IPS-15b (cell line): Measurements from ENCODE around the gene ITGB3BP.

ENCODE experiments used
- H3K27me3 ChIP-seq: one replicate; pipeline ENCODE4 v1.6.1; 2013; ENCODE audit warnings: low read length; ENCODE audit not compliant: control insufficient read depth, insufficient read depth
- H3K36me3 ChIP-seq: one replicate; pipeline ENCODE4 v1.6.1; 2013; ENCODE audit warnings: low read length; ENCODE audit not compliant: control insufficient read depth, insufficient read depth
- H3K4me1 ChIP-seq: one replicate; pipeline ENCODE4 v1.6.1; 2013; ENCODE audit warnings: mild to moderate bottlenecking, low read length; ENCODE audit not compliant: control insufficient read depth, insufficient read depth
- H3K4me3 ChIP-seq: one replicate; pipeline ENCODE4 v1.5.1; 2013; ENCODE audit warnings: low read depth, low read length
- H3K9ac ChIP-seq: one replicate; pipeline ENCODE4 v1.6.1; 2013; ENCODE audit warnings: low read depth, mild to moderate bottlenecking, low read length
- H3K9me3 ChIP-seq: one replicate; pipeline ENCODE4 v1.6.1; 2013; ENCODE audit warnings: mild to moderate bottlenecking, low read length; ENCODE audit not compliant: control insufficient read depth, insufficient read depth

Gene ITGB3BP

DNA sequence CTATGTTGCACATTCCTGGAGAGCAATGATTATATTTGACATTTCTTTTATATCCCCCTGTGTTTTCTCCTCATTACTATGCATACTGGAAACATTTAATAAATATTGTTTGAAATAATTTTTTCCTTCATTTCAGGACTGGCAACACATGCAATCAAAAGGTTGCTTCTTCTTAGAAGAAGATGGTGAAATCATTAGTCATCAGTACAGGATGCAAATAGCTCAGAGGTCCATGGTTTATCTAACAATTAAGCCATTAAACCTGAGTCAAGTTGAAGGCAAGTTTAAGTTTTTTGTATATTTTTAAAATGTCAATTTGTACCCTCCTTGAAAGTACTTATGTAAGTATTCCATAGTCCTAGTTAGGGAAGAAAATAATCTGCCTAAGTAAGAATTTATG, 22.8 kb upstream of the ITGB3BP start:
- Histone ChIP-seq H3K9ac (no peak overlapping the region), H3K4me1 (no peaks in the 10 kb centered on the region), H3K4me3 (no peak overlapping the region), H3K36me3 (no peaks in the 10 kb centered on the region), H3K9me3 (no peaks in the 10 kb centered on the region), H3K27me3 (no peaks in the 10 kb centered on the region)

DNA sequence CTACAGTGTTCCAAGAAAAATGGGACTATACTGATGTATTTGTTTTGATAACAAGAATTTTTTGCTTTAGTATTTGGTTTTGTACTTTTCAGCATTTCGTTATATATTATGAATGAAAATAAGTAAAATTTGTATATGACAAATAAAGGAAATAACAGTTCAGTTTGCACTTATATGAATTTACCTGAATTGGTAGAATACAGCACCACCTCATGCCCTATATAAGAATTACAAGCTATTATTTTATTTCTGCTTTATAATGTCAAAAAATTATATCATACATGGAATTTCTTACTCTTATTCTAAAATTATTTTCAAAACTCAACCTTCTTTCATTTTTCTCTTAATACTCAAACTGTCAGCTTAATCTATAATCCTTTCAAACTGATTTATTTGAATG, 14.9 kb upstream of the ITGB3BP start:
- Histone ChIP-seq H3K36me3 (no peaks in the 10 kb centered on the region), H3K4me1 (no peaks in the 10 kb centered on the region), H3K4me3 (no peak overlapping the region), H3K9ac (no peak overlapping the region), H3K9me3 (no peaks in the 10 kb centered on the region), H3K27me3 (no peaks in the 10 kb centered on the region)

DNA sequence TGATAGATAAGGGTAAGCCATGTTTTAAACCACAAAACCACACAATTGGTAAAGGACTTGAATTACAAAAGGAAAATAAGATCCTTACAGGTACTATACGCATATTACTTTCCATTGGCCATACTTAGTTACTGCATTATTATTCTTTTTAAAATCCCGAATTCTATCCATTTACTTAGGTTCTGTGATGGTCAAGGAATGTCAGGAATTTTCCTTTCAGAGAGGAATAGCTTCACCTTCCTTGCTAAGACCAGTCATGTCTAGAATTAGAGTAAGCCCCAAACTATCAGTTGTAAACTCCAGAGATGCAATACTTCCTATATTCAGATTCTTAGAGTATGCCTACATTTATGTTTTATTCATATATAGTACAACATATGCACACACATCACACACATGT, 14.0 kb upstream of the ITGB3BP start:
- Histone ChIP-seq H3K9ac (no peak overlapping the region), H3K27me3 (no peaks in the 10 kb centered on the region), H3K4me1 (no peaks in the 10 kb centered on the region), H3K36me3 (no peaks in the 10 kb centered on the region), H3K9me3 (no peaks in the 10 kb centered on the region), H3K4me3 (no peak overlapping the region)

DNA sequence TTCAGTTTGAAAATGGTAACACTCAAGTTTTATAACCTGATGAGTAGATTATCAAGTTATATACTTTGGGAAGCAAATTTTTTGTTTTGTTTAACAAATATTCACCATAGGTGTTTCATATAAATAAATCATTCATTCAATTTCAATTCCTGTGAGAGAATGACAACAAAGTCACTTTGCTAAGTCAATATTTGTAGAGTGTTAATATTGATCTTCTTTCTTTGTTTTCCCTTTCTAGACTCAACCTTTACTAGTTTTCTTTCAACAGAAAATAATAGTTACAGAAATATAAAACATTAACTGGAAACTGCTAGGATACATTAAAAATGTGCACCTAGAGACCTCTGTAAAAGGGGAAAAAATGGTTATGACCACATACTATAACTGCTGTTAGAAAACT, 11.4 kb upstream of the ITGB3BP start:
- H3K9ac ChIP-seq, result no peak overlapping the region
- no peak overlapping the region for H3K4me3 ChIP-seq
- no peaks in the 10 kb centered on the region for H3K36me3 ChIP-seq
- H3K9me3 ChIP-seq, result no peaks in the 10 kb centered on the region
- no peaks in the 10 kb centered on the region for H3K27me3 ChIP-seq
- no peaks in the 10 kb centered on the region for H3K4me1 ChIP-seq

DNA sequence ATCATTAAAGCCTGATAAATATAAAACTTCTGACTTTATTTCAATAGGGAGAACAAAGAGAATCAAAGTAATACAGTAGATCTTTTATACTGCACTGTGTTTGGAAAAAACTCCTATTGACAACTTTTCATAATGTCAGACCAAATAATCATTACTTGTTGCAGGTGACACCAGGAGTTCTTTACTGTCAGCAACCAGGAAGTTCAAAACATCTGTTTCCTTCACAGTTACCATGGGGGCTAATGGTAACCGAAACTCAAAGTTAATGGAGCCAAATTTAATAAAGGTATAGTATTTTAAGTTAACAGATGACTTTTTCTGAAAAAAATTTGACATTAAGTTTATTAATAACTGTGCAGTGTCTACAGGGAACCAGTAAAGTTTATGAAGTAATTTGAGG, 10.9 kb upstream of the ITGB3BP start:
- no peak overlapping the region for H3K4me3 ChIP-seq
- no peaks in the 10 kb centered on the region for H3K4me1 ChIP-seq
- no peak overlapping the region for H3K9ac ChIP-seq
- H3K36me3 ChIP-seq, result no peaks in the 10 kb centered on the region
- H3K27me3 ChIP-seq, result no peaks in the 10 kb centered on the region
- no peaks in the 10 kb centered on the region for H3K9me3 ChIP-seq

GRCh38 chr1:63532727-63533126, 9.7 kb upstream of the ITGB3BP start:
- Histone ChIP-seq H3K9me3 (no peaks in the 10 kb centered on the region), H3K27me3 (no peaks in the 10 kb centered on the region), H3K36me3 (no peaks in the 10 kb centered on the region), H3K4me1 (no peaks in the 10 kb centered on the region), H3K9ac (no peak overlapping the region), H3K4me3 (no peak overlapping the region)

GRCh38 chr1:63524201-63524600, 1.2 kb upstream of the ITGB3BP start:
- no peak overlapping the region for H3K9ac ChIP-seq
- peaks cover 3% of the 10 kb centered on the region for H3K4me1 ChIP-seq
- H3K9me3 ChIP-seq, result no peaks in the 10 kb centered on the region
- H3K36me3 ChIP-seq, result no peaks in the 10 kb centered on the region
- no peaks in the 10 kb centered on the region for H3K27me3 ChIP-seq
- peak overlapping the region; percentile 89 for H3K4me3 ChIP-seq

GRCh38 chr1:63523738-63524137, 713 bp upstream of the ITGB3BP start:
- Histone ChIP-seq H3K9ac (peak overlapping the region; percentile 84), H3K9me3 (no peaks in the 10 kb centered on the region)

GRCh38 chr1:63516629-63517028, 6.4 kb downstream of the ITGB3BP start:
- no peaks in the 10 kb centered on the region for H3K9me3 ChIP-seq
- no peaks in the 10 kb centered on the region for H3K36me3 ChIP-seq
- no peaks in the 10 kb centered on the region for H3K27me3 ChIP-seq
- no peak overlapping the region for H3K4me3 ChIP-seq
- H3K9ac ChIP-seq, result no peak overlapping the region
- no peaks in the 10 kb centered on the region for H3K4me1 ChIP-seq

More at GRCh38 chr1:63523738-63524137, 713 bp upstream of the ITGB3BP start:
- H3K4me1 ChIP-seq, result peaks cover 3% of the 10 kb centered on the region
- H3K4me3 ChIP-seq, result peak overlapping the region; percentile 89
- H3K36me3 ChIP-seq, result no peaks in the 10 kb centered on the region
- no peaks in the 10 kb centered on the region for H3K27me3 ChIP-seq

DNA sequence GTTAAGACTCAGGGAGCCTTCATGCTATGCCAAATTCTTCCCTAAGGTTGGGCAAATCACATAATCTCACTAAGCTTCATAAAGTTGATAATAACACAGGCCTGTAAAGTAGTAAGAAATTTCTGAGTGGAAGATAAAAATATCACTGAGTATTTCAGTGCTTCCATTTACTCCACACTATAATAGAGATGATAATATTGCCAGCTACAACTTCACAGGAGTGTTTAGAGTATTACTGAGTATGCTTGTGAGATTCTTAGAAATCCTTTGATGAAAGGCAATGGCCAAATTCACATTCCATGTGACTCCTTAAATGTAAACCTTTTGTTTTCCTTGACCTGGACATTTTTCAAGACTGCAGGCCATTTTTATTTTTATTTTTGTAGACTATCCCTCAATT, 10.4 kb downstream of the ITGB3BP start:
- Histone ChIP-seq H3K9me3 (no peaks in the 10 kb centered on the region), H3K9ac (no peak overlapping the region), H3K36me3 (no peaks in the 10 kb centered on the region), H3K4me3 (no peak overlapping the region), H3K4me1 (no peaks in the 10 kb centered on the region), H3K27me3 (no peaks in the 10 kb centered on the region)

DNA sequence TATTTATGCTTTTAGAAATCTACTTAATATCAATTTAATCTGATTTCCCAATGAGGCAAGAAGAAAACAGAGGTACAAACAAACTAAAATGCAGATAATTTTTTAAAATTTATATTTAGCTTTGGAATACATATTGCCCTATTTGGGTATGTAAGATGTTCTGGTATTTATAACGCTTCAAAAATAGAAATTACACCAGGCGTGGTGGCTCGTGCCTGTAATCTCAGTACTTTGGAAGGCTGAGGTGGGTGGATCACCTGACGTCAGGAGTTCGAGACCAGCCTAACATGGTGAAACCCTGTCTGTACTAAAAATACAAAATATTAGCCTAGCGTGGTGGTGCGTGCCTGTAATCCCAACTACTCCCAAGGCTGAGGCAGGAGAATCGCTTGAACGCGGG, 13.3 kb downstream of the ITGB3BP start:
- no peak overlapping the region for H3K9ac ChIP-seq
- no peaks in the 10 kb centered on the region for H3K27me3 ChIP-seq
- H3K4me1 ChIP-seq, result no peaks in the 10 kb centered on the region
- no peaks in the 10 kb centered on the region for H3K9me3 ChIP-seq
- H3K36me3 ChIP-seq, result peaks cover 10% of the 10 kb centered on the region
- no peak overlapping the region for H3K4me3 ChIP-seq

DNA sequence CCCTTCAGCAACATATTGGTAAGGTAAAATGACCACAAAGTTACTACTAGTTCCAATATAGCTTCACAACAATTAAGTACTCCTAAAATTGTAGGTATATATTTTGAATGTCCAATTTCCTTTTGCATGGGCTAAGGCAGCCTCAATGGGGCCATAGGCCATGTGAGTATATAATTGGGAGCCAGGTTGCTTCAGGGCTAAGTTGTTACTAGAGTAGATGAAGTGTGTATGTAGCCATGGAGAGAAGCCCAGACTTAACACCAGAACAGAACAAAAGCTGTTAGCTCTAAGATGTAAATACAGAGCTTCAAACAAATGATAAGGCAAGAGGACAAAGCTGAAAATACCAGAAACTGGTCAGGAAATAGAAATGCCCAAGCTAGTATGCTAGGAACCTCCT, 16.2 kb downstream of the ITGB3BP start:
- peaks cover 10% of the 10 kb centered on the region for H3K36me3 ChIP-seq
- no peak overlapping the region for H3K9ac ChIP-seq
- H3K4me1 ChIP-seq, result no peaks in the 10 kb centered on the region
- no peaks in the 10 kb centered on the region for H3K9me3 ChIP-seq
- no peaks in the 10 kb centered on the region for H3K27me3 ChIP-seq
- no peak overlapping the region for H3K4me3 ChIP-seq

DNA sequence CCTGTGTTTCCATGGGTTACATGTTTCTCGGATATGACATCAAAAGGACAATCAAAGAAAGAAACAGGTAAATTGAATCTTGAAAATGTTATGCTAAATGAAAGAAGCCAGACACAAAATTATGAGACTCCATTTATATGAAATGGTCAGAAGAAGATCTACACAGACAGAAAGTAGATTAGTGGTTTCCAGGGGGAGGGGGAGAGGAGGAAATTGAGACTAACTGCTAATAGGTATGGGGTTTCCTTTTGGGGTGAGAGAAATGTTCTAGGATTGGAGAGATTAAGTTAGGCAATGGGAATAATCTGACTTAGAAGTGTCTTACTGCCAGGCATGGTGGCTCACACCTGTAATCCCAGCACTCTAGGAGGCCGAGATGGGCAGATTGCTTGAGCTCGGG, 21.8 kb downstream of the ITGB3BP start:
- Histone ChIP-seq H3K4me1 (no peaks in the 10 kb centered on the region), H3K9me3 (no peaks in the 10 kb centered on the region), H3K4me3 (no peak overlapping the region), H3K27me3 (no peaks in the 10 kb centered on the region), H3K9ac (no peak overlapping the region), H3K36me3 (no peaks in the 10 kb centered on the region)
